Neural cell (in vitro differentiated cells): ENCODE results near the gene ADAMTS17. TPM values are rescaled to one million over a fixed set of nuclear protein-coding genes. Genes with fewer than 3 reads are reported as not detected.

Experiments used
- H2AFZ ChIP-seq: fragments of 200-600, 300-800 bp; sonication (generic), shearing (Covaris generic); 2 replicates; pipeline ENCODE4 v1.6.0; 2014; ENCODE audit warnings: low read depth, mild to moderate bottlenecking, antibody characterized with exemption, low read length, moderate library complexity
- H3F3A ChIP-seq: fragments of 200-600 bp; shearing (Covaris generic); 2 replicates; pipeline ENCODE4 v1.6.1; 2016; ENCODE audit warnings: mild to moderate bottlenecking, moderate library complexity, mixed read lengths, antibody characterized with exemption, low read length; ENCODE audit not compliant: insufficient read depth, poor library complexity, severe bottlenecking
- H3K27ac ChIP-seq: fragments of 200-600, 300-800 bp; sonication (generic), shearing (Covaris generic); 2 replicates; pipeline ENCODE4 v1.5.1; 2014; ENCODE audit warnings: mild to moderate bottlenecking, low read length, moderate library complexity
- H3K27me3 ChIP-seq: fragments of 300-800, 200-600 bp; sonication (generic), shearing (Covaris generic); 2 replicates; pipeline ENCODE4 v1.6.0; 2014; ENCODE audit warnings: mild to moderate bottlenecking, low read depth, low read length, moderate library complexity; ENCODE audit not compliant: insufficient read depth
- H3K36me3 ChIP-seq: fragments of 300-800, 200-600 bp; sonication (generic), shearing (Covaris generic); 2 replicates; pipeline ENCODE4 v1.5.1; 2014; ENCODE audit warnings: mild to moderate bottlenecking, antibody characterized with exemption, low read length, moderate library complexity; ENCODE audit not compliant: insufficient read depth
- H3K4me2 ChIP-seq: fragments of 300-800, 200-600 bp; sonication (generic), shearing (Covaris generic); 2 replicates; pipeline ENCODE4 v1.6.0; 2014; ENCODE audit warnings: mild to moderate bottlenecking, low read length
- H3K4me3 ChIP-seq: fragments of 300-800, 200-600 bp; sonication (generic), shearing (Covaris generic); 2 replicates; pipeline ENCODE4 v1.5.1; 2014; ENCODE audit warnings: mild to moderate bottlenecking, low read length, moderate library complexity
- H3K79me2 ChIP-seq: fragments of 200-600 bp; shearing (Covaris generic); replicated peaks from 2 replicates; pipeline ENCODE4 v1.6.0; 2014; ENCODE audit warnings: mild to moderate bottlenecking, low read length, moderate library complexity; ENCODE audit not compliant: insufficient read depth
- H3K9ac ChIP-seq: fragments of 300-800, 200-600 bp; sonication (generic), shearing (Covaris generic); 2 replicates; pipeline ENCODE4 v1.6.1; 2016; ENCODE audit warnings: mild to moderate bottlenecking, low read length, mixed read lengths
- H3K9me2 ChIP-seq: fragments of 200-600 bp; shearing (Covaris generic); 2 replicates; pipeline ENCODE4 v1.6.1; 2016; ENCODE audit warnings: mild to moderate bottlenecking, low read length, mixed read lengths; ENCODE audit not compliant: insufficient read depth
- H3K9me3 ChIP-seq: fragments of 200-600, 300-800 bp; sonication (generic), shearing (Covaris generic); 2 replicates; pipeline ENCODE4 v1.6.1; 2016; ENCODE audit warnings: mild to moderate bottlenecking, mixed run types, low read length, moderate library complexity, mixed read lengths
- H4K20me1 ChIP-seq: fragments of 200-600 bp; shearing (Covaris generic); 2 replicates; pipeline ENCODE4 v1.6.1; 2016; ENCODE audit warnings: mild to moderate bottlenecking, mixed run types; ENCODE audit not compliant: insufficient read depth
- EP300 ChIP-seq: fragments of 450-650 bp; conservative IDR thresholded peaks from 2 replicates; pipeline ENCODE4 v1.6.1; 2014; ENCODE audit warnings: antibody characterized with exemption, mild to moderate bottlenecking, moderate library complexity; ENCODE audit not compliant: poor library complexity, severe bottlenecking
- EZH2 ChIP-seq: fragments of 200-600, 300-800 bp; shearing (Covaris generic), sonication (generic); IDR thresholded peaks from 2 replicates; pipeline ENCODE4 v1.6.1; 2014; ENCODE audit warnings: antibody characterized with exemption, low read length, borderline replicate concordance, mild to moderate bottlenecking; ENCODE audit not compliant: insufficient read depth, poor library complexity, severe bottlenecking
- MXI1 ChIP-seq: fragments of 450-650 bp; conservative IDR thresholded peaks from 2 replicates; pipeline ENCODE4 v1.6.1; 2014; ENCODE audit warnings: antibody characterized with exemption, mild to moderate bottlenecking; ENCODE audit not compliant: poor library complexity, severe bottlenecking
- POLR2AphosphoS5 ChIP-seq: IDR thresholded peaks from 2 replicates; pipeline ENCODE4 v1.6.1; 2012
- RAD21 ChIP-seq: fragments of 450-650 bp; conservative IDR thresholded peaks from 2 replicates; pipeline ENCODE4 v1.6.1; 2014; ENCODE audit warnings: antibody characterized with exemption, mild to moderate bottlenecking, moderate library complexity
- REST ChIP-seq: IDR thresholded peaks from 2 replicates; pipeline ENCODE4 v1.6.1; 2012; ENCODE audit warnings: borderline replicate concordance
- SMC3 ChIP-seq: fragments of 450-650 bp; conservative IDR thresholded peaks from 2 replicates; pipeline ENCODE4 v1.6.1; 2014; ENCODE audit warnings: antibody characterized with exemption, mild to moderate bottlenecking, moderate library complexity; ENCODE audit not compliant: poor library complexity
- TAF1 ChIP-seq: IDR thresholded peaks from 2 replicates; pipeline ENCODE4 v1.6.1; 2012; ENCODE audit warnings: low read depth
- polyA plus RNA-seq: library from polyadenylated mRNA; depleted of rRNA; stranded (reverse); fragments of >200 nt; gene quantifications from 2 replicates; pipeline ENCODE4 v1.2.3, GENCODE V29; 2014
- TF ChIP-seq, protein P1 (sequence below): fragments of 450-650 bp; IDR thresholded peaks from 2 replicates; pipeline ENCODE4 v1.5.1; 2014; ENCODE audit warnings: antibody characterized with exemption, mild to moderate bottlenecking, moderate library complexity; ENCODE audit not compliant: poor library complexity, severe bottlenecking

Gene ADAMTS17
- polyA plus RNA-seq, 1 donor from 2014 or later = 0.04 TPM

- Histone ChIP-seq H3K9ac (no peak overlapping the region), H3K4me3 (no peak overlapping the region), H3K36me3 (no peaks in the 10 kb centered on the region), H3K27me3 (no peaks in the 10 kb centered on the region), H3K9me2 (no peaks in the 10 kb centered on the region), H4K20me1 (no peaks in the 10 kb centered on the region), H3F3A (no peaks in the 10 kb centered on the region), H3K27ac (no peak overlapping the region), H2AFZ (no peak overlapping the region), H3K4me2 (no peak overlapping the region), H3K79me2 (no peaks in the 10 kb centered on the region), H3K9me3 (no peaks in the 10 kb centered on the region)
- TF ChIP-seq SMC3 (no peak), REST (no peak), POLR2AphosphoS5 (no peak), RAD21 (no peak), EZH2 (no peak), EP300 (no peak), MXI1 (no peak), TAF1 (no peak)
- TF ChIP-seq, protein P1, sequence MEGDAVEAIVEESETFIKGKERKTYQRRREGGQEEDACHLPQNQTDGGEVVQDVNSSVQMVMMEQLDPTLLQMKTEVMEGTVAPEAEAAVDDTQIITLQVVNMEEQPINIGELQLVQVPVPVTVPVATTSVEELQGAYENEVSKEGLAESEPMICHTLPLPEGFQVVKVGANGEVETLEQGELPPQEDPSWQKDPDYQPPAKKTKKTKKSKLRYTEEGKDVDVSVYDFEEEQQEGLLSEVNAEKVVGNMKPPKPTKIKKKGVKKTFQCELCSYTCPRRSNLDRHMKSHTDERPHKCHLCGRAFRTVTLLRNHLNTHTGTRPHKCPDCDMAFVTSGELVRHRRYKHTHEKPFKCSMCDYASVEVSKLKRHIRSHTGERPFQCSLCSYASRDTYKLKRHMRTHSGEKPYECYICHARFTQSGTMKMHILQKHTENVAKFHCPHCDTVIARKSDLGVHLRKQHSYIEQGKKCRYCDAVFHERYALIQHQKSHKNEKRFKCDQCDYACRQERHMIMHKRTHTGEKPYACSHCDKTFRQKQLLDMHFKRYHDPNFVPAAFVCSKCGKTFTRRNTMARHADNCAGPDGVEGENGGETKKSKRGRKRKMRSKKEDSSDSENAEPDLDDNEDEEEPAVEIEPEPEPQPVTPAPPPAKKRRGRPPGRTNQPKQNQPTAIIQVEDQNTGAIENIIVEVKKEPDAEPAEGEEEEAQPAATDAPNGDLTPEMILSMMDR = no peak
Observed at GRCh38 chr15:100249096-100249815, 92.5 kb downstream of the ADAMTS17 start.

DNA sequence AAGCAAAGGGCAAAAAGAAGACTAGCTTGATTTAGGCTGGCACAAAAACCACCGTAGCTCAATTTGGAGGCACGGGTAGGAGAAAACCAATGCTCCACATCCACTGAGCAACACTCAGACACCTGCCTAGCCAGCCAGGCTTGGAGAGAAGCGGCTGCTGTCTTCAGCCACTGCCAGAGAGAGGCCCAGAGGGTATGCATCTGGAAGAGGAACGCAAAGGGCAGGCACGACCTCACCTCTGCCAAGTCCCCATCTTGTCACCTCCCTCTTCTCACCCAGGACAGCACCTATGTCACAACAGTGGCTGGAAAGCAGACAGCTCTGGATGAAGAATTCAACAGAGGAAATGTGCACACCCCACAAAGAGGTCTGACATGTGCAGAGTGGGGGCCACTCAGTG lies 93.5 kb downstream of the ADAMTS17 start:
- Histone ChIP-seq H2AFZ (no peak overlapping the region), H3K9me3 (no peaks in the 10 kb centered on the region), H3K79me2 (no peaks in the 10 kb centered on the region), H3K27ac (no peak overlapping the region), H3K9ac (no peak overlapping the region), H4K20me1 (no peaks in the 10 kb centered on the region), H3K4me3 (no peak overlapping the region), H3K4me2 (no peak overlapping the region), H3K9me2 (no peaks in the 10 kb centered on the region), H3F3A (no peaks in the 10 kb centered on the region), H3K27me3 (no peaks in the 10 kb centered on the region), H3K36me3 (no peaks in the 10 kb centered on the region)
- TF ChIP-seq SMC3 = no peak
- TF ChIP-seq, protein P1 = no peak
- no peak for TF ChIP-seq POLR2AphosphoS5
- no peak for TF ChIP-seq MXI1
- TF ChIP-seq RAD21 = no peak
- TF ChIP-seq EP300 = no peak
- no peak for TF ChIP-seq TAF1
- no peak for TF ChIP-seq EZH2
- no peak for TF ChIP-seq REST
